ENCODE measurements around the gene P2RY11.

The P2RY11 gene

GRCh38 chr19:10111405-10111811 lies at the start of gene P2RY11:
Gene P2RY11, plus strand, starts transcription at chr19:10111693. Its CDS starts 29 bp downstream, at chr19:10111722.
- DNase-seq = no peak

GRCh38 chr19:10061717-10062310 lies 49.7 kb upstream of the P2RY11 start:
- no peak for DNase-seq

- DNase-seq = no peak
These were observed 43.3 kb upstream of the P2RY11 start for GRCh38 chr19:10068205-10068604.

- no peak for DNase-seq
These were observed 42.4 kb upstream of the P2RY11 start for GRCh38 chr19:10069046-10069445.

- DNase-seq = no peak
These were observed 40.6 kb upstream of the P2RY11 start for GRCh38 chr19:10070730-10071446.

- no peak for DNase-seq
These were observed 37.3 kb upstream of the P2RY11 start for GRCh38 chr19:10074153-10074552.

- DNase-seq = no peak
These were observed 35.0 kb upstream of the P2RY11 start for GRCh38 chr19:10076535-10076934.

GRCh38 chr19:10078329-10078728 lies 33.2 kb upstream of the P2RY11 start:
- no peak for DNase-seq

- DNase-seq = no peak
These were observed 32.5 kb upstream of the P2RY11 start for GRCh38 chr19:10079031-10079453.

GRCh38 chr19:10083911-10084310 lies 27.6 kb upstream of the P2RY11 start:
- DNase-seq = no peak

GRCh38 chr19:10084803-10085202 lies 26.7 kb upstream of the P2RY11 start:
- DNase-seq = no peak

- no peak for DNase-seq
These were observed 25.6 kb upstream of the P2RY11 start, which contains the start of gene SHFL for GRCh38 chr19:10085641-10086590. Gene SHFL, plus strand, starts transcription at chr19:10086317. Its CDS starts 111 bp downstream, at chr19:10086428.

- DNase-seq = no peak
These were observed 24.8 kb upstream of the P2RY11 start for GRCh38 chr19:10086591-10087192.

GRCh38 chr19:10087296-10088061 lies 24.0 kb upstream of the P2RY11 start:
- DNase-seq = no peak

- no peak for DNase-seq
These were observed 22.4 kb upstream of the P2RY11 start for GRCh38 chr19:10088949-10089554.

- DNase-seq = no peak
These were observed 21.6 kb upstream of the P2RY11 start for GRCh38 chr19:10089801-10090375.

- DNase-seq = no peak
These were observed 20.2 kb upstream of the P2RY11 start for GRCh38 chr19:10091370-10091687.

- no peak for DNase-seq
These were observed 19.4 kb upstream of the P2RY11 start for GRCh38 chr19:10091895-10092641.

- DNase-seq = no peak
These were observed 18.7 kb upstream of the P2RY11 start for GRCh38 chr19:10092648-10093294.

Measured in NCI-H2081 treated with DMSO at 0.1 percent for 48 hours (cell line).